C4-2B (cell line): ENCODE measurements around the gene LDLRAD3.
"Not testable (repeated sequence)": the region's sequence is repeated elsewhere in the genome, so short reads cannot be mapped to it uniquely, and the experiment has no call there.

ENCODE experiments used
- ZFX ChIP-seq: fragments of 450-650 bp; IDR thresholded peaks from 2 replicates; pipeline ENCODE4 v1.6.1; 2017
- TF ChIP-seq, protein P1 (sequence below): fragments of 450-650 bp; conservative IDR thresholded peaks from 2 replicates; pipeline ENCODE4 v1.5.1; 2017; ENCODE audit warnings: mild to moderate bottlenecking

GRCh38 chr11:36013446-36013845 is 69.6 kb downstream of the LDLRAD3 start:
- TF ChIP-seq, protein P1, sequence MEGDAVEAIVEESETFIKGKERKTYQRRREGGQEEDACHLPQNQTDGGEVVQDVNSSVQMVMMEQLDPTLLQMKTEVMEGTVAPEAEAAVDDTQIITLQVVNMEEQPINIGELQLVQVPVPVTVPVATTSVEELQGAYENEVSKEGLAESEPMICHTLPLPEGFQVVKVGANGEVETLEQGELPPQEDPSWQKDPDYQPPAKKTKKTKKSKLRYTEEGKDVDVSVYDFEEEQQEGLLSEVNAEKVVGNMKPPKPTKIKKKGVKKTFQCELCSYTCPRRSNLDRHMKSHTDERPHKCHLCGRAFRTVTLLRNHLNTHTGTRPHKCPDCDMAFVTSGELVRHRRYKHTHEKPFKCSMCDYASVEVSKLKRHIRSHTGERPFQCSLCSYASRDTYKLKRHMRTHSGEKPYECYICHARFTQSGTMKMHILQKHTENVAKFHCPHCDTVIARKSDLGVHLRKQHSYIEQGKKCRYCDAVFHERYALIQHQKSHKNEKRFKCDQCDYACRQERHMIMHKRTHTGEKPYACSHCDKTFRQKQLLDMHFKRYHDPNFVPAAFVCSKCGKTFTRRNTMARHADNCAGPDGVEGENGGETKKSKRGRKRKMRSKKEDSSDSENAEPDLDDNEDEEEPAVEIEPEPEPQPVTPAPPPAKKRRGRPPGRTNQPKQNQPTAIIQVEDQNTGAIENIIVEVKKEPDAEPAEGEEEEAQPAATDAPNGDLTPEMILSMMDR = not testable (repeated sequence)
- TF ChIP-seq ZFX = not testable (repeated sequence)
